Lower lobe of right lung (tissue), 2 donors: ENCODE data around the gene TSPEAR. TPM values are rescaled to one million over a fixed set of nuclear protein-coding genes. Genes with fewer than 3 reads are reported as not detected.
A peak's percentile ranks its signal among the peaks of the same experiment; 100 is the strongest.

Source experiments
- ATAC-seq, 2 donors: fragments of 200-7000 bp; cut with Tn5 transposase; one replicate each; pipeline ENCODE4 v1.9.1; 2020 to 2022; ENCODE audit warnings: mild to moderate bottlenecking in 2 of 2, moderate library complexity in 2 of 2
- DNase-seq: peaks from one replicate; pipeline ENCODE4 v3.0.0-alpha.2; 2020
- H3K27ac ChIP-seq: fragments of 200-600 bp; one replicate; pipeline ENCODE4 v1.8.0; 2022
- H3K27me3 ChIP-seq: fragments of 200-600 bp; one replicate; pipeline ENCODE4 v1.8.0; 2022; ENCODE audit warnings: low read depth
- H3K36me3 ChIP-seq: fragments of 200-600 bp; one replicate; pipeline ENCODE4 v1.8.0; 2022; ENCODE audit warnings: mild to moderate bottlenecking
- H3K4me1 ChIP-seq: fragments of 200-600 bp; one replicate; pipeline ENCODE4 v1.8.0; 2022
- H3K4me3 ChIP-seq: fragments of 200-600 bp; one replicate; pipeline ENCODE4 v1.8.0; 2022; ENCODE audit warnings: mild to moderate bottlenecking
- H3K9me3 ChIP-seq: fragments of 200-600 bp; one replicate; pipeline ENCODE4 v1.8.0; 2022
- intact Hi-C: fragments of 100-400 bp; cut with DNase I; formaldehyde crosslinking; loops from one replicate; pipeline ENCODE4 v1.11.0; 2022
- total RNA-seq: library from RNA; stranded (reverse); fragmentation: NEBNext Ultra II Directional; extraction: Animal tissue kit (Norgen Biotek cat#: 25700); gene quantifications from one replicate; pipeline ENCODE4 v1.2.1, GENCODE V29; 2021
- TF ChIP-seq, protein P1 (sequence below): fragments of 200-600 bp; IDR thresholded peaks from one replicate; pipeline ENCODE4 v1.8.0; 2022; ENCODE audit warnings: antibody characterized with exemption, mild to moderate bottlenecking
- donor health status: DM: no; HTN: yes; CAD: no; lungs with severe emphysema.

Gene TSPEAR
- total RNA-seq, 1 donor from 2014 or later = 0.27 TPM

DNA sequence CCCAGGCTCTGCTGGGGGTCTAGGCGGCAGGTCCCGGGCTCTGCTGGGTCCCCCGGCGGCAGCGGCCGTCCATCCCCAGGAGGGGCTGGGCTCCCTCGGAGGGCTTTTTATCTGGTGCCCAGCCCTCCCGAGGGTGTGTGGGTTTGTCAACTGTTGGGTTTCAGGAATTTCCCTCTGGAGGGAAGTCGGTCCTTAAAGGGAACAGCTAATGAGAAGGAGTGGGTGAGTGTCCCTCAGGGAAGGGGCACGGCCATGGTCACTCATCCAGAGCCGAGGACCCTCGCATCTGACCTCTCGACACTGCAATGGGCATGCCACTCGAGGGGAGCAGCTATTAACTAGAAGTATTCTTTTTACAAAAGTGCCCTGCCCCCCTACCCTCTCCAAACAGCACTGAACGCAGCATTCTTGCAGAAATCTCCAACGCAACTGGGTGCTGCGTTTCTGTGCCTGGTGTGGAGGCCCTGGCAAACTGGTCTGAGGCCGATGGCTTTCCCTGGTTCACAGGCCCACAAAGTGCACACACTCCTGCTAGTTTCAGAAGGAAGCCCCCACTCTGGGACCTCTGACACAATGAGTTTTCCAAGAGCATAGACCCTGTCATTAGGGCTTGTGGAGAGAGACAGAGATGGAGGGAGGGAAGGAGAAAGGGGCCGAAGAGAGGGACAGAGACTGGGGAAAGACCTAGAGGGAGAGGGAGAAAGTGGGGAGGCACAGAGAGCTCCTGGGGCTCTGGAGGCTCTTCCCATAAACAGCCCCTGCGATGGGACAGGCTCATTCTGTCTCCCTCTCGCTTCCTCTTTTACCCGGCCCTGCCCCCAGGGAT lies 1.0 kb upstream of the TSPEAR start:
- Histone ChIP-seq H3K4me3 (no peak overlapping the region), H3K36me3 (no peaks in the 10 kb centered on the region), H3K9me3 (no peaks in the 10 kb centered on the region), H3K27me3 (peaks cover 74% of the 10 kb centered on the region), H3K27ac (no peak overlapping the region), H3K4me1 (peaks cover 12% of the 10 kb centered on the region)
- ATAC-seq (no peak), DNase-seq (no peak)
- intact Hi-C loops = no loop called here
- TF ChIP-seq, protein P1, sequence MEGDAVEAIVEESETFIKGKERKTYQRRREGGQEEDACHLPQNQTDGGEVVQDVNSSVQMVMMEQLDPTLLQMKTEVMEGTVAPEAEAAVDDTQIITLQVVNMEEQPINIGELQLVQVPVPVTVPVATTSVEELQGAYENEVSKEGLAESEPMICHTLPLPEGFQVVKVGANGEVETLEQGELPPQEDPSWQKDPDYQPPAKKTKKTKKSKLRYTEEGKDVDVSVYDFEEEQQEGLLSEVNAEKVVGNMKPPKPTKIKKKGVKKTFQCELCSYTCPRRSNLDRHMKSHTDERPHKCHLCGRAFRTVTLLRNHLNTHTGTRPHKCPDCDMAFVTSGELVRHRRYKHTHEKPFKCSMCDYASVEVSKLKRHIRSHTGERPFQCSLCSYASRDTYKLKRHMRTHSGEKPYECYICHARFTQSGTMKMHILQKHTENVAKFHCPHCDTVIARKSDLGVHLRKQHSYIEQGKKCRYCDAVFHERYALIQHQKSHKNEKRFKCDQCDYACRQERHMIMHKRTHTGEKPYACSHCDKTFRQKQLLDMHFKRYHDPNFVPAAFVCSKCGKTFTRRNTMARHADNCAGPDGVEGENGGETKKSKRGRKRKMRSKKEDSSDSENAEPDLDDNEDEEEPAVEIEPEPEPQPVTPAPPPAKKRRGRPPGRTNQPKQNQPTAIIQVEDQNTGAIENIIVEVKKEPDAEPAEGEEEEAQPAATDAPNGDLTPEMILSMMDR = no peak

DNA sequence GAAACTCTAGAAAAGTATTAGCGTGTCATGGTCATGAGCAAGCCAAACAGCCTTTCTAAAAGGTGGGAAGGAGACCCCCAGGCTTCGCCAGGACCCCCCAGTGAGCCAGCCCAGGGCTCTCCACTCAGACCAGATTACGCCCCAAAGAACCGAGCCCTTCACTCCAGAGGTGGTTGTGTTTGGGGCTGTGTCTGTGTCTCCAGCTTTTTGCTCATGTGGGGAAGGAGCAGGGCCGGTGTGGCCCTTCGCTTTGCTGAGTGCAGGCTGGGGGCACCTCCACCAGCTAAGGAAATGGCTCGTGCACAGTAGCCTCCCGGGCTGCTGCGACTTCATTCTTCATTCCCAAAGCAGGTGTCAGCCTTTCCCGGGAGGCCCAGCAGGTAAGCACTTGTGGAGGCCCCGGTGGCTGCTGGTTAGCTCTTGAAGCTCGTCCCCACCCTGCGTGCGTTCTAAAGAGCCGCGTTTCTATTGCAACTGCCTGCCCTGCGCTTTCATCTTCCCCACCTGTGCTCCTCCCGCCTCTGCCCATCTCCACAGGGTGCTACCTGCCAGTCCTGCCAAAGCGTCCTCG lies 531 bp downstream of the TSPEAR start:
- ATAC-seq = peak; percentile 31 to 57
- no peaks in the 10 kb centered on the region for H3K36me3 ChIP-seq
- H3K27me3 ChIP-seq = peaks cover 90% of the 10 kb centered on the region
- H3K27ac ChIP-seq = no peak overlapping the region
- TF ChIP-seq, protein P1 = no peak
- H3K4me1 ChIP-seq = peaks cover 12% of the 10 kb centered on the region
- DNase-seq = no peak
- H3K9me3 ChIP-seq = no peaks in the 10 kb centered on the region
- no peak overlapping the region for H3K4me3 ChIP-seq
- intact Hi-C loops = no loop called here

DNA sequence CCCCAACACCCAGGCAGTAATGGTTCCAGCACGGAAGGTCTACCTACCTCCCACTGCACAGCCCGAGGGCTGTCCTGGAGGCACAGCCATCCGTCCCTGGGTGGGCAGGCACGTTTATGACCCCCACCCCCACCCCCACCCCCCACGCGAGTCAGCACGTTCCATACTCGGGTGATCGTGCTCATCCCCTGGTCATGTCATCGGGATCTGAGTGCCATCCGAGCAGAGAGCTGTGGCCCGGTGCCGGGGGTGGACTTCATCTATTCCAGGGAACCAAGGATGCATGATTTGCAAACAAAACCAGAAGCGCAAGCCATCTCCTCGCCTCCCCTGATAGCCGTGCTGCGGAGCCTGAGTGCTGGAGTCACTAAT lies 1.1 kb downstream of the TSPEAR start:
- no peak overlapping the region for H3K27ac ChIP-seq
- DNase-seq = no peak
- intact Hi-C loops = no loop called here
- ATAC-seq = no peak
- H3K27me3 ChIP-seq = peaks cover 91% of the 10 kb centered on the region
- no peaks in the 10 kb centered on the region for H3K36me3 ChIP-seq
- no peaks in the 10 kb centered on the region for H3K9me3 ChIP-seq
- H3K4me1 ChIP-seq = peaks cover 12% of the 10 kb centered on the region
- TF ChIP-seq, protein P1 = no peak
- no peak overlapping the region for H3K4me3 ChIP-seq

DNA sequence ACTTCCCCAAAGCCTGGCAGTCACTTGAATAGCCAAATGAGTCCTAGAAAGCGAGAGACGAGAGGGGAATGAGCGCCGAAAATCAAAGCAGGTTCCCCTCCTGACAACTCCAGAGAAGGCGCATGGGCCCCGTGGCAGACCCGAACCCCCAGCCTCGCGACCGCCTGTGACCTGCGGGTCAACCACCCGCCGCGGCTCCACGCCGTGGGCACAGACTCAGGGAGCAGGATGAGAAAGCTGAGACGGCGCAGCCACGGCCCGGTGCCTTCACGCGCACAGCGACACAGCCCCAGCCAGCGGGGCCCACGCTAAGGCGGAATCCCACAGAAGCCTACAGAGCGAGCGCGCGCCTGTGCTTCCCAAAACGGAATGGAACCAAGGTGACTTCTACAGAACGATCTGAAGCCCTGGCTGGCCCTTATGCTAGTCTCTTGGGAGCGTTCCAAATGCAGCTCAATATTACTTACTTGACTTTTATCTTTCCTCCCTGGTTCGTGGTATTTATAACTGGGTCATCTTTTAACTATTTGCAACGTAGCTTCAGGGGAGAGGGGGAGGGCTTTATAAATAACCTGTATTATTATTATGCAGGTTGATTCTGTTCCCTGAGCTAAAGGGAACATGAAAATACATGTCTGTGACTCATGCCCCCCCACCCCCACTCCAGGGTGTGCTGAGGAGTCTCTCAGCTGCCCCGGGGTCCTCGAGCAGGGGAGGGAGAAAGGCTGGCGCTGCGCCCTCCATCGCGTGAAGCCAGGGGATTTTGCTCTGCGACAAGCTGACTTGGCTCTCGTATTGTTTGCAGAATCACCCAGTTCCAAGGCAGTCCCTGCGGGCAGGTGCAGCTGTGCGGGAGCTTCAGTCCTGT lies 1.7 kb downstream of the TSPEAR start:
- DNase-seq (no peak), ATAC-seq (peak in 1 of 2 donors; percentile 25)
- Histone ChIP-seq H3K27me3 (peaks cover 90% of the 10 kb centered on the region), H3K4me3 (no peak overlapping the region), H3K9me3 (no peaks in the 10 kb centered on the region), H3K27ac (no peak overlapping the region), H3K36me3 (no peaks in the 10 kb centered on the region), H3K4me1 (peaks cover 12% of the 10 kb centered on the region)
- intact Hi-C loops = no loop called here
- TF ChIP-seq, protein P1 = no peak

DNA sequence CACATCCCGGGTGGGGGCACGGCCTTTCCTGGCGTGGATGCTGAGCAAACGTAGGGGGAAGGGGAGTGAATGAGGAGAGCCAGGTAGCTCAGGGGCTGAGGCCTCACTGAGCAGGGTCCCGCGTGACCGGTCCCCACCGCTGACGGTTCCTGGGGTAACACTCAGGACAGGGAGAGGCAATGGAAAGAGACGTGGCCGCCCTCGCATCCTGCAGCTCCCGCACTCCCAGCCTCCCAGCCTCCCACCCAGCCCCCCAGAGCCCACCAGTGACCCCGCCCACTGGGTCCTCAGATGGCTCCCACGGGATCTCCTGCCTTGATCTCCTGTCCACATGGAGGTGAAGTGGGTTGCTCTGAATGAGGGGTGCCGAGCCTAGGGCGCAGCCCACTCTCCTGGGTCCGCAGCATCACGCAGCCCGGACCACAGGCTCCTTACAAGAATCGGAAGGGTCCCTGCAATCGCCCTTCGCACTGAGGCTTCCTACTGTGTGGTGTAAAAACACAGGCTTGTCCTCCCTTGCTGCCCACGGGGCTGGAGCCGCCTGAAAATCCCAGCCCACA lies 2.4 kb downstream of the TSPEAR start:
- H3K27me3 ChIP-seq = peaks cover 87% of the 10 kb centered on the region
- ATAC-seq (peak in 1 of 2 donors; percentile 34), DNase-seq (no peak)
- H3K36me3 ChIP-seq = no peaks in the 10 kb centered on the region
- TF ChIP-seq, protein P1 = no peak
- H3K27ac ChIP-seq = no peak overlapping the region
- H3K4me1 ChIP-seq = peaks cover 12% of the 10 kb centered on the region
- H3K9me3 ChIP-seq = no peaks in the 10 kb centered on the region
- no peak overlapping the region for H3K4me3 ChIP-seq
- intact Hi-C loops = no loop called here
